HG02763 (cell line): ENCODE data around the gene PRKCA.
A peak's percentile ranks its signal among the peaks of the same experiment; 100 is the strongest.
"Not testable (repeated sequence)": the region's sequence is repeated elsewhere in the genome, so short reads cannot be mapped to it uniquely, and the experiment has no call there.

Experiments used
- ATAC-seq: cut with Tn5 transposase; IDR thresholded peaks from one replicate; pipeline ENCODE4 v1.9.1; 2021; ENCODE audit warnings: mild to moderate bottlenecking, moderate library complexity; ENCODE audit not compliant: unreplicated experiment

The PRKCA gene

DNA sequence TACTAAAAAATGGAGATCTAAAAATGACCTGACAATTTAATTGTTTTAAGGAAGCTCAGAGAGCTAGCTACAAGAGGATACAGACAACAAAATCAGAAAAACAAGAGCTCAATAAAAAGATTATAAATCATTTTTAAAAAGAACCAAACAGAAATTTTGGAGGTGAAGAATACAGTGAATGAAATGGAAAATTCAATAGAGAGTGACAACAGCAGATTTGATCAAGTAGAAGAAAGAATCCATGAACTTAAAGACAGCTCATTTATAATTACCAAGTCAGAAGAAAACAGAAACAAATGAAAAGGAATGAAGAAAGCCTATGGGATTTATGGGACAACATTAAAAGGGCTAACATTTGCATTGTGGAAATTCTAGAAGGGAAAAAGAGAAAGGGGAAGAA is 395.9 kb downstream of the PRKCA start:
- no peak for ATAC-seq

DNA sequence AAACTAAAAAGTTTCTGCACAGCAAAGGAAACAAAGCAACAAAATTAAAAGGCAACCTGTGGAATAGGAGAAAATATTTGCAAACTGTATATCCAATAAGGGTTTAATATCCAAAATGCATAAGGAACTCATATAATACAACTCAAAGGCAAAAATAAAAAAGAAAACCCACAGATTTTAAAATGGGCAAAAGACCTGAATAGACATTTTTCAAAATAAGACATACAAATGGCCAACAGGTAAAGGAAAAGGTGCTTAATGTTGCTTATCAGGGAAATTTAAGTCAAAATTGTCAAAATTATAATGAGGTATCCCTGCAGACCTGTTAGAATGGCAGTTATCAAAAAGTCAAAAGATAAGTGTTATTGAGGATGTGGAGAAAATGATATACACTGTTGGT is 399.0 kb downstream of the PRKCA start:
- ATAC-seq, result no peak

DNA sequence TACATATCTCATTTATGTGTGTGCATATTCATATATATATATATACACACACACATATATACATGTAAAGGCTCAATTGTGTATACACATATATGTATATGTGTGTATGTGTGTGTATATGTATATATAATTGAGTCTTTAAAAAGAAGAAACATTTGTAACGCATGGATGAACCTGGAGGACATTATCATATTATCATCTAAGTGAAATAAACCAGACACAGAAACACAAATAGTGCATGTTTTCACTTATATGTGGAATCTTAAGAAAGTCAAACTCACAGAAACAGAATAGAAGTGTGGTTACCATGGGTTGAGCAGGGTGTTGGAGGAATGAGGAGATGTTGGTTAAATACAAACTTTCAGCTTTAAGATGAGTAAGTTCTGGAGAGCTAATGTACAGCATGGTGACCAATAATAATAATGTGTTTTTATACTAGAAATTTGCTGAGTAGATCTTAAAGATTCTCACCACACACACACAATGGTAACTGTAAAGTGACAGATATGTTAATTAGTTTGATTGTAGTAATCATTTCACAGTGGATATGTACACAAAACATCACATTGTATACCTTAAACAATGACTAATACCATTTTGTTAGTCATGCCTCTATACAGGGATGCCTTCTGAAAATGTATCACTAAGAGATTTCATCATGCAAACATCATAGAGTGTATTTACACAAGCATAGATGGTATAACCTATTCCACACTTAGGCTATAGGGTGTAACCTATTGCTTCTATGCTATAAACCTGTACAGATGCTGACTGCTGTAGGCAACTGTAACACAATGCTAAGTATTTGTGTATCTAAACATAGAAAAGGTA is 399.9 kb downstream of the PRKCA start:
- no peak for ATAC-seq

DNA sequence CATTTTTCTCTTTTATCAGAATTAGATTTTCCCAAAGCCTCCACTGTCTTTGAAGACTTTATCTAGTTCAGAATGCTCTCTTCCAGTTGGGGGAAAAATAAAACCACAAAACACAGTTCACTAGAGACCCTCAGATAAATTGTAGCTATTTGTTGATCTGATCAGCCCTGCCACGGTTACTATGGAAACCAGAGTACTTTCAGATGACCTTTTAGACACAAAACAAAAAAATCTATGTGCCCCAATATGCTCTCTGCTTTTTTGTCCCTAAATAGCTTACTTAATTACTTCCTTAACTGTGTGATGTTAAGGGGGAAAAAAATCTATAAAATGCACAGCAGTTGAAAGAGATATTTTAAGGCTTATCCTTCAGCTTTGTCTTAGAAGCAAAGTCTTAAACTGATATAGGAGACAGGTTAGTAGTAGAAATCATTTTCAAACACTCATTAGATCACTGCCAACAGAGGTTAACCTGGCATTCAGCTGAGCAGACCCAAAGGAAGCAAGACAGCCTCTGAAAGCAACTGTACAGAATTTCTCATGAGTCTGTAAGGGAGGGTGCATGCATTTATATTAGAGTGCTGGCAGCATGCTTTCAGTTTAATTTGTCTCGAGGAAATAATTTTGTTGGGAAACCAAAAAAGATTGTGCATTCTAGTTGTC is 402.6 kb downstream of the PRKCA start:
- ATAC-seq, result no peak

DNA sequence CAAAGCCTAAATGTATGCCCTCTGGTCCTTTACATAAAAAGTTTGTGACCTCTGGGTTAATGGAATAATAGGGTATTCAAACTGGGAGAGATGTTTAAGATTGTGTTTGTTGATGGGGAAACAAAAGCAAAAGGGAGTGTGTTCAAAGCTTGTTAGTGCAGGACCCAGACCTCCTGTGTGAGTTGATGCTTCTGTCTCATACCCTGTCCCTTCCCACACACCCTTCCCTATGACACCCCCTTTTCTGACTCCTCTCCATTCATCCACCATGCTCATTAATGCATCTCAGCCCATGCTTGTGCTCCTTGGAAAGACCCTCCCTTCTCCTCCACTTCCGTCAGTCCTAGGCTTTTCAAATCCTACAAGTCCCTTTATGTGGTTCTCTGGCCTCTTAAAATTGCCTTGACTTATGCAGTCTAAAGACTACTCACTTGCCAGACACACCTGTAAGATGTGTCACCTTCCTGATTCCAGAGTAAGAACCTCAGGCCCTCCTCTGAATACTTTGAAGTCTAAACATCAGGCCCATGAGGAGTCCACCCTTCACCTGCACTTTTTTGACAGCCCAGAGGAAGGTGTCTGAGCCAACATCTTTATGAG is 404.5 kb downstream of the PRKCA start:
- no peak for ATAC-seq

DNA sequence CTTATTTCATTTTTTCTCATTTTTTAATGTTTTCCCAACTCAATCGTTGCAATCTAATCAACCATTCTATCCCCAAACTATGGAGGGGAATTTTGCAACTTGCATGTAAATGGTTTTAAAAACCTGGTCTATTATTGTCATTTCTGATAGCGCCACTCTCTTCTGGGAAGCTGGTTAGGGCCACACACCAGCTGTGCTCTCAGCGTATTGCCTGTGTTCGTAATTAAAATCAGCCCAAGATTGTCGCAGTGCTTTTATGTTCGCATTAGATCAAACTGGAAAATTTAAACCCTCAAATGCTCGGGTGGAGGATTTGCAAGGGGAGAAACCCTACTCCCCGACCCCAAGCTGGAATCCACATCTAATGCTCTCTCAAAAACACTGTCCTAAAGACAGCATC is 409.0 kb downstream of the PRKCA start:
- no peak for ATAC-seq

DNA sequence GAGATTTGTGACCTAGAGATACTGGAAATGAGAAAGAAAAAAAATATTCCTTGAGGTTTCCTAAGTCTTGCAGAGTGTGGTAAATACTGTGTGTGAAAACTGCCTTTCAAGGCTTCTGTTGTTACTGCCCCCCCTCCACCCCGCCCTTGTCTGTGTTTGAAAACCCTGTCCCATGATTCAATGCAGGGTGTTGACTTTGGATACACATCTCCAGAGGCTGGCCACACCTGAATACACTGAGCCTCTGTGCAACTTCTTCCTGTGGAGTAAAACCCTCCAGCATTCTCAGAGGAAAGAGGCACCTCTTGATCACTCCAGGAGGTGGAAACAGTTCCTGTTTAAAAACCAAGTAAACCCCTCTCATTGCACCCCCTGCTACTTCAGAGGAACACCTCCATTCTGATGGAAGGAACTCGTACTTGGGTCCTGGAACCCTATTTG is 409.5 kb downstream of the PRKCA start:
- no peak for ATAC-seq

DNA sequence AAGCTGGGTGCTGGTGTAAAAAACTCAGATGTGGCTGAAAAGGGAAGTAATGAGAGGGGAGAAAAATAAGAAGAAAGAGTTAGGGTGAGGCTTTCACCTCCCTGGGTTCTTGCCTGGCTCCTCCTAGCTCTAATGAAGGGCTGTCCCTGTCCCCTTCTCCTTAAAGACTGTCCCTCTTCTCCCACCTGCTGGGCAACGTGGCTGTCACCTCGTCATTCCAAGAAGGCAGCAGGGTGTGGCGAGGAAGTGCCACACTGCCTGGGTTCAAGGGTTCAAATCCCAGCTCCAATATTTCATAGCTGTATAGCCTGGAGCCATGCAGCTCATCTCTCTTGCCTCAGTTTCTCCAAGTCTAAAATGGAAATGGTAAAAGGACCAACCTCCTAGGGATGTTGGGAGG is 410.0 kb downstream of the PRKCA start:
- ATAC-seq, result no peak

DNA sequence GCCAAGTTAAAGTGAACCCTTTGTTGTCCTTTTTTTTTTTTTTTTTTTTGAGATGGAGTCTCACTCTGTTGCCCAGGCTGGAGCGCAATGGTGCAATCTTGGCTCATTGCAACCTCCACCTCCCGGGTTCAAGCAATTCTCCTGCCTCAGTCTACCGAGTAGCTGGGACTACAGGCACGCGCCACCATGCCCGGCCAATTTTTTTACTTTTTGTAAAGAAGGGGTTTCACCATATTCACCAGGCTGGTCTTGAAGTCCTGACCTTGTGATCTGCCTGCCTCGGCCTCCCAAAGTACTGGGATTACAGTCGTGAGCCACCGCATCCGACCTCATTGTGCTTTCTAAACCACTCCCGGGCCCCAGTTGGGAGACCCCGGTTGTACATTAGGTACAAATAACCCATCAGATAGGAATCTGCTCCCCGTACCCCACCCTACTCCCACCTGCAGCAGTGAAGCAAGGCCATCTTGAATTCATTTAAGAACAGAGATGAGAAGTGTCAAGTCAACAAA is 410.7 kb downstream of the PRKCA start:
- not testable (repeated sequence) for ATAC-seq

DNA sequence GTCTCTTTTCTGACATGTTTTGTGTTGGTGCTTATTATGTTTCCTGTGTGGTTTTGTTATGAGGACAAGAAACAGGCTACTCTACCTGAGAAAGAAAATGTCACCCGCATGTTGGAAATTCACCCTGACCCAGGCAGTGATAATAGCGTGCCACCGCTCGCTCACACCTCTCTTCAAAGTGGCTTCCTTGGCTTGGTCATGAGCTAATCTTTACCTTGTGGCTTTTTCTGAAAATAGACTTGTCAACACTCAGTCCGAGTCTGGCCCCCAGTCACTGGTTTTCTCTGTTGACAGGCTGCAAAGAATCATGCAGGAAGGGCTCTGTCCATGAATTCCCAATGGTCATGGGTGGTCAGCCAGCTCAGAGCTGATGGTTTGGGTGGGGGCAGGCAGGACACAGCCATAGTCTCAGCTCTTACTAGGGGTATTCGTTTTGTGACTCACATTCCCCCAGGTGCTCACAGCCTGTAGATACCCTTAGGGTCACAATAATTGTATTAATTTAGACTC is 411.2 kb downstream of the PRKCA start:
- peak; percentile 82 for ATAC-seq

DNA sequence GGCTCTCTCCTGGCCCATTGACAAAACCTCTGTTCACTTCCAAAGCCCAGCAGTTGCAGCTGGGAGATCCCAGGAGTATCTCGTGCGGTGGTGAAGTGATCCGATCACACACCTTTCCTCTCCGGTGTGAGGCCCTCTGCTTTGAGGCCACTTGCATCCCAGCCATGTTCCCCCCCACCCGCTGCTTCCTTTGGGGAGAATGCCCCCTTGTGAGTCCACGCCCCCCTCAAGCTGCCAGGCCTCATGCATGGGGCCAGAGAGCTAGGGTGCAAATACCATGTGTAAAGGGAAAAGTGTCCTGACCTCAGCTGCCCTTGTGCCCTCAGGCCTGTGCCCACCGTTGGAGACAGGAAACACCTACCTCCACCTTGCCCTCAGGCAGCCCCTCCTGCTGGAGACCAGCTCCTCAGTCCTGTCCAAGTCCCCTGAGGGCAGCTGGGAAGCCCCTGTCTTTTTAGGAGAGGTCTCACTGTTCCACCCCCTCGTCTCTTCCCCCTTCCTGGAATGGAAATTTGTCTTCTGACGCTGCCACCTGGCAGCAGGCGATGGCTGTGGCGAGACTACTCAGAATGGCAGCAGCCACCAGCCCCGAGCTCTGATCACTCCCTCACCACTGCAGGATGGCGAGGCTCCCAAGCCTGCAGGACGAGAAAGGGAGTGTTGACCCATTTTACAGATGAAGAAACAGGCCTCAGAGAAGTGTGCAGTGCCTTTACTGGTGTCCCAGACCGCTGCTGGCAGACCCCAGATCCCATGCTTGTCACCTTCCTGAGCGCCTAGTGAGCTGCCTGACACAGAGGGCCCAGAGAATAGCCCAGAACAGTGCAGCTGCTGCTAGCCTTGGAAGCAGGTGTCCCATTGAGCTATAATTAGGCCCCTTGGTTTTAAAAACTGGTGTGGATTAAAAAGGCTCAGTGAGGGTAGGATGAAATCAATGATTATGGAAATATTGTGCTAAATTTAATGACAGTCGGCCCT is 411.9 kb downstream of the PRKCA start:
- no peak for ATAC-seq

DNA sequence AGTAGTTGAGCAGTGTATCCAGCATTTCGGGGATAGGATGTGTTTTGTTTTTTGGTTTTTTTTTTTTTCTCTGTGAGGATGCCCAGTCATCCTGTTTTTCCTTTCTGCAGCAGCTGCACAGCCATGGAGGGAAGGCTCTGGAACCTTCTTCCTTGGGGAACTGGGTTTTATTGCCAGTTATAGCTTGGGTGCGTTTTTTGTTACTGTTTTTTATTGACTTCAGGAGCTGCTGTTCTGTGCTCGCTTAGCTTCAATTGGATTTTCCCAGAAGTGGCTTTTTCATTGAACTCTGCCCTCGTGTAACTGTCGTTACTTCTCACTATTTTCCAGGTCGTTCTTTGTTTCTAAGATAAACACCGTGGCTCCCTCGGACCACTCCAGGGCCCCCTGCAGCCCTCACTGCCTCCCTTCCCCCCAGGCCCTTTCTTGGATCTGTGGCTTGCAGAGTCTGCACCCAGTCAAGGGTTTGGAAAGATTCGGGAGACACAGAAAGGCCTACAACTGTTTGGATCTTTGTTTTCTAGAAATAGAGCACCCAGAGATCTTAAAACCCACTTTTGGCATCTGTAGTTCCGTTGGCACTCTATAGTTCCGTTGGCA is 412.8 kb downstream of the PRKCA start:
- no peak for ATAC-seq

DNA sequence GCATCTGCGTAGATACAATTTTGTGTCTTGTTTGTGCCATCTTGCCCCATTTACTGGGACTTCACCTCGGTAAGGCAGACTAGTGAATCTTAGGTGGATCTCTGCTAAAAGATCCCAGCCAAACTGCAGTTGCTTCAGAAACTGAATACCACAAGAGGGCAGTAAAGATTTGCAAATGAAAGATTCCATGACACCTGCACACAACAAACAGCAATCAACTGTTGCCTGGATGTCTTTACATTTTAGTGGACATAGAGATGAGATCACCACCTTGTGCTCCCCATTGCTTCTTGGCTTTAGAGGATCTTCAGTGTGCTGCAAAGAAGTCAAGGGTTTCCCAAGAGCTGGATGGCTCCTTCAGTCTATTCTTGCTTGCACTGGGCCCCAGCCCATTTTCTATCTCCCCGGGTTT is 413.3 kb downstream of the PRKCA start:
- no peak for ATAC-seq

DNA sequence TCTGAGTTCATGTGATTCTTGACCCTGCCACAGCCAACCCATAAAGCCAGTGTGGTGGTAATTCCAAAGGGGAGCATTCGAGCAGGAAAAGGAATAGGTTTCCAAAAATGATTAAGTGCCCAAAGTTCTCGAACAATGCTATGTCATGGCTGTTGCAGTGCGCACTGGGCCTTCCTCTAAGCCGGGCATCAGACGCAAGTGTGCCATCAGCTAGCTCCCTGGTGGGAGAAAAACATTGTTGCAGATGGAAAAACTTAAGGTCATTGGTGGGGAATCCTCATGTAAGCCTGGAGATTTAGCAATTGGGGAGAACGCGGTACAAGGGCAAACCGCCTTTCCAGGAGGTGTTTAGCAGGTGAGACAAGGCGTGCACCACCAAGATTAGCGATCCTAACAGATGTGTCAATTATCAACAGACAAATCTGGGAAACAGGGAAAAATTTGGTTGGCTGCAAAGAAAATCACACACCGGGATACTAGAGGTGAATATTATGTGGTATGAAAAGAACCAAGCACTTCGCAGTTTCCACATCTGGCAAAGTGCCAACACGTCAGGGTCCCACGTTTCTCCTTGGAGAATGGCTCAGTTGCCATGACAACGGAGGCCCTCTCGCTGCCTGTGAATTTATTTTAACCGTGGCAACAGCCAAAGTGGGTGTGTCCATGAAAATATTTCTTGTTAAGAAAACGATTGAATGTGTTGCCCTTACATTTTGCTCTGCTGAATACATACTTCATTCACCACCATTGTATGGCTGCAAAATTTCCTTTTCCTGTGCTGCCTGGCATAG is 414.0 kb downstream of the PRKCA start:
- ATAC-seq, result no peak

DNA sequence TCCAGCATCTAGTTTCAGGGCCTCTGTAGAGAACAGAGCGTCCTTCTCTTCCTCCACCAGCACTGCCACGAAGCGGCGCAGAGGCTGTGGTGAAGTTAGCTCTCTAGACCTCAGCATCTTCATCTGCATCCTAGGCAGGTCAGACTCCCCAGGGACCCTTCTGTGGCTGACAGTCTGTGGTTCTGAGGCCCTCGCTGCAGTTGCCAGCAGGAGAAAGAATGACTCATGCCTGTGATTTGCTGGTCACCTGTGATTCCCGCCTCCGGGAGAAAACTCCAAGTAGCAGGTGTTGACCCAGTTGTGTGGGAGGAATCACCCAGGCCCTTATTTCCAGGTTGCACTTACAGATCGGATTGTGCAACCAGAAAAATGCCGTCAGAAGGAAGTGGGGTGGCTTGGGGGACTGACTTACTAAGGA is 415.2 kb downstream of the PRKCA start:
- ATAC-seq, result peak; percentile 51

DNA sequence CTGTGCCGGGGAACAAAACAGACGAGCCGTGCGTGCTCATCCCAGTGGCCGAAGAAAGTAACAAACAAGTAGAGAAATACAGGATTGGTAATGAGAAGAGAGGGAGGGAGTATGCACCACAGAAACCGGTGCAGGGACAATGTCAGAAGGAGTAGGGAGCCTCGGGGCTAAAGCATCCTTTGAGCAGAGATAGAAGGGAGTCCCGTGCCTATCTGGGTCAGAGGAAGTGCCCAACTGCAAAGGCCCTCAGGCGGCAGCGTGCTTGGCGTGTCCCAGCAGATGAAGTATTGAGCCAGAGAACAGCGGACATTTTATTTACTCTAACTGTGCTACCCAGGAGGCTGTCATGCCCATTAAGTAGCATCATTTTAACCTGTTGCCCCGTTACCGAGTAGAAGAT is 417.6 kb downstream of the PRKCA start:
- ATAC-seq, result no peak

DNA sequence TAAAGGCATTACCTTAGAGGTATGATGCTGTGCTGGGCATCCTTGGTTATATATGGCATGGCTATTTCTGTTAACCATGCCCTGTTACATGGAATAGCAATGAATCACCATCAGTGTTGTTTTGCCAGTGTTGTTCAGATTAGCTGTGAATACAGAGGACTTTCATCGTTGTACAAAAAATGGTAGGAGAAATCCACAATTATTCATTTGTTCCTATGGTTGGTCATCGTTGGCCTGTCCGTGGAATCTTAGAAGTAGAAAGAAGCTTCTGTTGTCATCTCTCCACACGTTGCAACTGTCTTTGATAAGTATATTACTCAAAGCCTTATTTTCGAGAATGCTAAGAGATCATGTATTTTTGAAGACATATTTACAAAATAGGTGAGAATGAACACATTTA is 418.2 kb downstream of the PRKCA start:
- no peak for ATAC-seq

DNA sequence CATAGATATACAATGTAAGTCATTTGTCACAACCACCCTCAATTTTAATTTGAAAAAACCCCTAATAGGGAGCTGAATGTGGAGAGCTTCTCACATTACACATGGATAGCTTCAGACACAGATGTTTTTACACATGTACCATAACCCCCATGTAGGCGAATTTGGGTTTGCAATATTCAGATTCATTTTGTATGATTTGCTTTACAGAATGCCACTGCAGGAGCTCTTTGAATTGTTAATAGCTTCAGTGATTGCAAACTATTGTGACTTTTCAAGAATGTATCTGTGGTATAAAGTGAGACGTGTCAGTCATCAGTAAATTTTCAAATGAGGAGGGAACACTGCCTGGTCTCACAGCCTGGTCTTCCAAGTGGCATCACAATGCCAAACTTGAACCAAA is 419.9 kb downstream of the PRKCA start:
- ATAC-seq, result no peak
